Measurements from ENCODE around the gene NUTM1.
A peak's percentile ranks its signal among the peaks of the same experiment; 100 is the strongest.

NUTM1 gene

GRCh38 chr15:34366271-34367065 is 23.4 kb downstream of the NUTM1 start:
- TF ChIP-seq FOXP2 (optimal IDR thresholded peaks at IDR 0.05; ENCODE audit: borderline replicate concordance, extremely low read depth, extremely low read length, insufficient read depth) (peak; percentile 31), POLR2AphosphoS5 (IDR thresholded peaks at IDR 0.05; ENCODE audit: low read depth, low read length) (peak; percentile 51), SIN3A (IDR thresholded peaks at IDR 0.05; ENCODE audit: borderline replicate concordance, insufficient read depth, low read length) (peak; percentile 82; the same call in 1 of the 2 replicates), TAF1 (IDR thresholded peaks at IDR 0.05; ENCODE audit: borderline replicate concordance, insufficient read depth, low read length) (no peak)
- TF ChIP-seq, protein P1, sequence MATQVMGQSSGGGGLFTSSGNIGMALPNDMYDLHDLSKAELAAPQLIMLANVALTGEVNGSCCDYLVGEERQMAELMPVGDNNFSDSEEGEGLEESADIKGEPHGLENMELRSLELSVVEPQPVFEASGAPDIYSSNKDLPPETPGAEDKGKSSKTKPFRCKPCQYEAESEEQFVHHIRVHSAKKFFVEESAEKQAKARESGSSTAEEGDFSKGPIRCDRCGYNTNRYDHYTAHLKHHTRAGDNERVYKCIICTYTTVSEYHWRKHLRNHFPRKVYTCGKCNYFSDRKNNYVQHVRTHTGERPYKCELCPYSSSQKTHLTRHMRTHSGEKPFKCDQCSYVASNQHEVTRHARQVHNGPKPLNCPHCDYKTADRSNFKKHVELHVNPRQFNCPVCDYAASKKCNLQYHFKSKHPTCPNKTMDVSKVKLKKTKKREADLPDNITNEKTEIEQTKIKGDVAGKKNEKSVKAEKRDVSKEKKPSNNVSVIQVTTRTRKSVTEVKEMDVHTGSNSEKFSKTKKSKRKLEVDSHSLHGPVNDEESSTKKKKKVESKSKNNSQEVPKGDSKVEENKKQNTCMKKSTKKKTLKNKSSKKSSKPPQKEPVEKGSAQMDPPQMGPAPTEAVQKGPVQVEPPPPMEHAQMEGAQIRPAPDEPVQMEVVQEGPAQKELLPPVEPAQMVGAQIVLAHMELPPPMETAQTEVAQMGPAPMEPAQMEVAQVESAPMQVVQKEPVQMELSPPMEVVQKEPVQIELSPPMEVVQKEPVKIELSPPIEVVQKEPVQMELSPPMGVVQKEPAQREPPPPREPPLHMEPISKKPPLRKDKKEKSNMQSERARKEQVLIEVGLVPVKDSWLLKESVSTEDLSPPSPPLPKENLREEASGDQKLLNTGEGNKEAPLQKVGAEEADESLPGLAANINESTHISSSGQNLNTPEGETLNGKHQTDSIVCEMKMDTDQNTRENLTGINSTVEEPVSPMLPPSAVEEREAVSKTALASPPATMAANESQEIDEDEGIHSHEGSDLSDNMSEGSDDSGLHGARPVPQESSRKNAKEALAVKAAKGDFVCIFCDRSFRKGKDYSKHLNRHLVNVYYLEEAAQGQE (IDR thresholded peaks at IDR 0.05; ENCODE audit: insufficient read depth in 1 of 2, low read depth in 2 of 2, low read length in 2 of 2) = no peak

- no peak for TF ChIP-seq SIN3A (IDR thresholded peaks at IDR 0.05; ENCODE audit: borderline replicate concordance, insufficient read depth, low read length)
- peak; percentile 74 for TF ChIP-seq POLR2AphosphoS5 (IDR thresholded peaks at IDR 0.05; ENCODE audit: low read depth, low read length)
- peak; percentile 78 for TF ChIP-seq FOXP2 (optimal IDR thresholded peaks at IDR 0.05; ENCODE audit: borderline replicate concordance, extremely low read depth, extremely low read length, insufficient read depth)
- peak; percentile 37; the same call in 1 of the 2 replicates for TF ChIP-seq TAF1 (IDR thresholded peaks at IDR 0.05; ENCODE audit: borderline replicate concordance, insufficient read depth, low read length)
Measured at GRCh38 chr15:34367101-34368081, 24.3 kb downstream of the NUTM1 start, which contains the start of gene LPCAT4. Gene LPCAT4 (minus strand): TSS chr15:34367196. CDS start chr15:34367100, 96 bp downstream.

DNA sequence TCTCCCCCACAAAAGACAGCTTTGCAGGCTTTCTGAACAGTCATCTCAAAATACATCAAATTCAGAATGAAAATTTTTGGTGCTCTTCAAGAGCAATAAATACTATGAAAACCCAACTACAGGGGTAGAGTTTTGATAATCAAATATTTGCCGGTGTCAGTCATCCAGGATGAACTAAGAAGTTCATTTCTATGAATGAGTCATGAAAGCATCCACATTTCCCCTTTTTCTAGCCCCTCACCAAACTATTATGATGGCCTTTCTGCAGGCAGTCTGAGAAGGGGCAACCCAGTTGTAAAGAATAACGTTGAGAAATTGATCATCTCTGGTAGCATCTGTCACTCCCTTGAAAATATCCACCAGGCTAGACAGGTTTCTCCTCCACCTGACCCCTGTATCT is 27.0 kb downstream of the NUTM1 start:
- no peak for TF ChIP-seq FOXP2 (optimal IDR thresholded peaks at IDR 0.05; ENCODE audit: borderline replicate concordance, extremely low read depth, extremely low read length, insufficient read depth)
- no peak for TF ChIP-seq TAF1 (IDR thresholded peaks at IDR 0.05; ENCODE audit: borderline replicate concordance, insufficient read depth, low read length)
- TF ChIP-seq POLR2AphosphoS5 (IDR thresholded peaks at IDR 0.05; ENCODE audit: low read depth, low read length) = no peak
- TF ChIP-seq, protein P1 (IDR thresholded peaks at IDR 0.05; ENCODE audit: insufficient read depth in 1 of 2, low read depth in 2 of 2, low read length in 2 of 2) = no peak
- no peak for TF ChIP-seq SIN3A (IDR thresholded peaks at IDR 0.05; ENCODE audit: borderline replicate concordance, insufficient read depth, low read length)

GRCh38 chr15:34370643-34371042 is 27.5 kb downstream of the NUTM1 start:
- TF ChIP-seq POLR2AphosphoS5 (IDR thresholded peaks at IDR 0.05; ENCODE audit: low read depth, low read length) (no peak), SIN3A (IDR thresholded peaks at IDR 0.05; ENCODE audit: borderline replicate concordance, insufficient read depth, low read length) (no peak), TAF1 (IDR thresholded peaks at IDR 0.05; ENCODE audit: borderline replicate concordance, insufficient read depth, low read length) (no peak), FOXP2 (optimal IDR thresholded peaks at IDR 0.05; ENCODE audit: borderline replicate concordance, extremely low read depth, extremely low read length, insufficient read depth) (no peak)
- TF ChIP-seq, protein P1 (IDR thresholded peaks at IDR 0.05; ENCODE audit: insufficient read depth in 1 of 2, low read depth in 2 of 2, low read length in 2 of 2) = no peak

- TF ChIP-seq FOXP2 (optimal IDR thresholded peaks at IDR 0.05; ENCODE audit: borderline replicate concordance, extremely low read depth, extremely low read length, insufficient read depth) = no peak
- no peak for TF ChIP-seq SIN3A (IDR thresholded peaks at IDR 0.05; ENCODE audit: borderline replicate concordance, insufficient read depth, low read length)
- no peak for TF ChIP-seq POLR2AphosphoS5 (IDR thresholded peaks at IDR 0.05; ENCODE audit: low read depth, low read length)
- TF ChIP-seq, protein P1 (IDR thresholded peaks at IDR 0.05; ENCODE audit: insufficient read depth in 1 of 2, low read depth in 2 of 2, low read length in 2 of 2) = no peak
- no peak for TF ChIP-seq TAF1 (IDR thresholded peaks at IDR 0.05; ENCODE audit: borderline replicate concordance, insufficient read depth, low read length)
Measured at GRCh38 chr15:34373951-34374350, 30.8 kb downstream of the NUTM1 start.
